ENCODE results near the gene KRT1.

Gene KRT1

GRCh38 chr12:52650520-52651081, 29.6 kb downstream of the KRT1 start:
- no peak for TF ChIP-seq GATA2 (IDR thresholded peaks at IDR 0.05; ENCODE audit: low read depth, low read length)
- no peak for TF ChIP-seq GATA3 (IDR thresholded peaks at IDR 0.05; ENCODE audit: low read depth, low read length)

DNA sequence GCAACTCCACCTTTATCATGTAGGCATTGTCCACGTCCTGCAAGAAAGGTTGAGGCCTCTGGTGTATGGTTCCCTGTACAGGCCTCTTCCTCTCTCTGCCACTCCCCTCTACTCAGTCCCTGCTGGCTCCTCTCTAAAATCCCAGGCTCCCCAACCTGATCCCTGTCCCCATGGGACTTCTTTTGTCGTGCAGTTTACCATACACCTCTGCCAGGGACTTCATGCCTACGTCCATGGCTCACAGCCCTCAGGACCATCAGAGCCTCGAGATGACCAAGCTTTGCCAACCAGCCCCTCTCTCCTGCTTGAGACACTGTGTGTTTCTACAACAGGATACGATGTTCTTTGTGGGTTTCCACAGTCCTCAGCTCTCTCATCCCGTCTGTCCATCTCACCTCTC, 31.1 kb downstream of the KRT1 start:
- TF ChIP-seq GATA2 (IDR thresholded peaks at IDR 0.05; ENCODE audit: low read depth, low read length) (no peak), GATA3 (IDR thresholded peaks at IDR 0.05; ENCODE audit: low read depth, low read length) (no peak)

GRCh38 chr12:52648012-52648550, 32.1 kb downstream of the KRT1 start:
- TF ChIP-seq GATA3 (IDR thresholded peaks at IDR 0.05; ENCODE audit: low read depth, low read length) (no peak), GATA2 (IDR thresholded peaks at IDR 0.05; ENCODE audit: low read depth, low read length) (no peak)

DNA sequence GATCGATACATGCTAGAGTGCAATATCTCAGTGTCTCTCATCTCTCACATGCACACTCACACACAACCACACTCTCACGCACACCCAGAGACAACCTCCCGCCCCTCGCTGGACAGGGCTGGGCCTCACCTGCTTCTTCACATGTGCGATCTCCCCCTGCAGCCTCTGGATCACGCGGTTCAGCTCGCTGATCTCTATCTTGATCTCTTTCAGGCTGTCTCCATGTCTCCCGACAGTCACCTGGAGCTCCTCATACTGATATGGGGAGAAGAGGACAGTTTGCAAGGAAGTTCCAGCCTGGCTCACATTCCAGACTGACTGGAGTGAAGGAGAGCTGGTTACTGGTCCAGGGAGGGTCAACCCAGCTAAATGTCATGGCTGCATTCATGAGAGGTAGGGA, 32.6 kb downstream of the KRT1 start:
- no peak for TF ChIP-seq GATA2 (IDR thresholded peaks at IDR 0.05; ENCODE audit: low read depth, low read length)
- TF ChIP-seq GATA3 (IDR thresholded peaks at IDR 0.05; ENCODE audit: low read depth, low read length) = no peak

- no peak for TF ChIP-seq GATA2 (IDR thresholded peaks at IDR 0.05; ENCODE audit: low read depth, low read length)
- no peak for TF ChIP-seq GATA3 (IDR thresholded peaks at IDR 0.05; ENCODE audit: low read depth, low read length)
Measured at GRCh38 chr12:52646613-52647012, 33.6 kb downstream of the KRT1 start.

- TF ChIP-seq GATA2 (IDR thresholded peaks at IDR 0.05; ENCODE audit: low read depth, low read length) = no peak
- TF ChIP-seq GATA3 (IDR thresholded peaks at IDR 0.05; ENCODE audit: low read depth, low read length) = no peak
Measured at GRCh38 chr12:52645982-52646381, 34.2 kb downstream of the KRT1 start.

- no peak for TF ChIP-seq GATA2 (IDR thresholded peaks at IDR 0.05; ENCODE audit: low read depth, low read length)
- no peak for TF ChIP-seq GATA3 (IDR thresholded peaks at IDR 0.05; ENCODE audit: low read depth, low read length)
Measured at GRCh38 chr12:52645120-52645761, 35.0 kb downstream of the KRT1 start.

GRCh38 chr12:52644078-52644415, 36.2 kb downstream of the KRT1 start:
- TF ChIP-seq GATA2 (IDR thresholded peaks at IDR 0.05; ENCODE audit: low read depth, low read length) (no peak), GATA3 (IDR thresholded peaks at IDR 0.05; ENCODE audit: low read depth, low read length) (no peak)

GRCh38 chr12:52643233-52644077, 36.8 kb downstream of the KRT1 start:
- TF ChIP-seq GATA3 (IDR thresholded peaks at IDR 0.05; ENCODE audit: low read depth, low read length) (no peak), GATA2 (IDR thresholded peaks at IDR 0.05; ENCODE audit: low read depth, low read length) (no peak)

- TF ChIP-seq GATA3 (IDR thresholded peaks at IDR 0.05; ENCODE audit: low read depth, low read length) (no peak), GATA2 (IDR thresholded peaks at IDR 0.05; ENCODE audit: low read depth, low read length) (no peak)
Measured at GRCh38 chr12:52641468-52641867, 38.7 kb downstream of the KRT1 start.

GRCh38 chr12:52637299-52637698, 42.9 kb downstream of the KRT1 start:
- TF ChIP-seq GATA3 (IDR thresholded peaks at IDR 0.05; ENCODE audit: low read depth, low read length) (no peak), GATA2 (IDR thresholded peaks at IDR 0.05; ENCODE audit: low read depth, low read length) (no peak)

- no peak for TF ChIP-seq GATA2 (IDR thresholded peaks at IDR 0.05; ENCODE audit: low read depth, low read length)
- TF ChIP-seq GATA3 (IDR thresholded peaks at IDR 0.05; ENCODE audit: low read depth, low read length) = no peak
Measured at GRCh38 chr12:52636592-52637258, 43.5 kb downstream of the KRT1 start.

- no peak for TF ChIP-seq GATA2 (IDR thresholded peaks at IDR 0.05; ENCODE audit: low read depth, low read length)
- no peak for TF ChIP-seq GATA3 (IDR thresholded peaks at IDR 0.05; ENCODE audit: low read depth, low read length)
Measured at GRCh38 chr12:52636189-52636588, 44.0 kb downstream of the KRT1 start.
